K562 (cell line): ENCODE measurements around the gene FRMPD1.

Source experiments
- CSDE1 ChIP-seq, 2 experiments: fragments of 450-650 bp; IDR thresholded peaks; 2 replicates each; pipeline ENCODE4 v1.6.1; 2016; ENCODE audit warnings: mild to moderate bottlenecking in 1 of 2
- CTCF ChIP-seq, 3 experiments: IDR thresholded peaks in 2 of 3; conservative IDR thresholded peaks in 1 of 3; 2 replicates each; pipeline ENCODE4 v1.5.1; 2011 to 2012; ENCODE audit warnings: low read length in 3 of 3, mild to moderate bottlenecking in 3 of 3, control low read depth in 2 of 3, improper control_type of control experiment in 1 of 3, inconsistent platforms in 1 of 3, low read depth in 1 of 3, mixed read lengths in 1 of 3, moderate library complexity in 1 of 3; ENCODE audit not compliant: insufficient read depth in 2 of 3
- EHMT2 ChIP-seq: fragments of 450-650 bp; IDR thresholded peaks from 2 replicates; pipeline ENCODE4 v1.6.1; 2018; ENCODE audit warnings: antibody characterized with exemption
- ELK1 ChIP-seq: sonication (generic); formaldehyde crosslinking; IDR thresholded peaks from 2 replicates; pipeline ENCODE4 v1.8.1; 2022; ENCODE audit warnings: missing genetic modification reagents
- HINFP ChIP-seq: fragments of 450-650 bp; conservative IDR thresholded peaks from 2 replicates; pipeline ENCODE4 v1.6.1; 2016; ENCODE audit warnings: missing genetic modification characterization, low read depth, mild to moderate bottlenecking, control low read depth, missing compliant biosample characterization
- POLR2A ChIP-seq: fragments of 450-650 bp; conservative IDR thresholded peaks from 2 replicates; pipeline ENCODE4 v1.6.1; 2016
- RFX5 ChIP-seq: IDR thresholded peaks from 2 replicates; pipeline ENCODE4 v1.6.1; 2011; ENCODE audit warnings: low read depth, mild to moderate bottlenecking, improper control_type of control experiment, low read length
- RHOXF2B ChIP-seq: fragments of 250-450 bp; sonication (Bioruptor Pico); conservative IDR thresholded peaks from 2 replicates; pipeline ENCODE4 v1.5.1; 2021
- ZBTB33 ChIP-seq: sonication (generic); formaldehyde crosslinking; IDR thresholded peaks from 2 replicates; pipeline ENCODE4 v1.8.1; 2023; ENCODE audit warnings: mild to moderate bottlenecking, missing genetic modification reagents
- ZNF384 ChIP-seq: IDR thresholded peaks from 2 replicates; pipeline ENCODE4 v1.6.1; 2012; ENCODE audit warnings: low read depth, low read length, improper control_type of control experiment
- ZNF780A ChIP-seq: fragments of 250-450 bp; sonication (Bioruptor Pico); IDR thresholded peaks from 2 replicates; pipeline ENCODE4 v1.5.0; 2021; ENCODE audit warnings: mild to moderate bottlenecking

- TF ChIP-seq ZNF780A (CRISPR knock-in tag) (no peak), HINFP (no peak), CSDE1 (IDR thresholded peaks at IDR 0.05) (no peak), ZBTB33 (CRISPR knock-in tag) (no peak), POLR2A (no peak), EHMT2 (no peak), RHOXF2B (CRISPR knock-in tag) (no peak), ELK1 (CRISPR knock-in tag) (no peak), RFX5 (no peak), ZNF384 (no peak), CTCF (IDR thresholded peaks at IDR 0.05 in 2 of 3, conservative IDR thresholded peaks at IDR 0.05 in 1 of 3; ENCODE audit: insufficient read depth in 2 of 3, low read depth in 1 of 3, low read length in 3 of 3) (no peak)
Observed at GRCh38 chr9:37790096-37790495, 139.3 kb downstream of the FRMPD1 start.
